IMR-90 (cell line): ENCODE measurements around the gene COL4A2. TPM values are rescaled to one million over a fixed set of nuclear protein-coding genes. Genes with fewer than 3 reads are reported as not detected.

Experiments
- ATAC-seq: fragments of 200-7000 bp; cut with Tn5 transposase; 2 replicates; pipeline ENCODE4 v1.9.1; 2020; ENCODE audit warnings: low read depth, mild to moderate bottlenecking, moderate library complexity
- BruUV-seq: library from RNA; stranded (reverse); fragments of 400-500 nt; replicated peaks from 2 replicates; lab custom pipeline; 2021; lab: Mats Ljungman, UMichigan
- CTCF ChIA-PET: fragments of 300-600 bp; formaldehyde crosslinking; extraction: SDS; loops from one replicate; lab custom pipeline; 2021; ENCODE audit warnings: antibody characterized with exemption; lab: Yijun Ruan, JAX
- POLR2A ChIA-PET: fragments of 300-600 bp; sonication (Branson Sonifier 250); formaldehyde crosslinking; loops from one replicate; lab custom pipeline; 2022; ENCODE audit warnings: antibody characterized with exemption; ENCODE audit not compliant: unreplicated experiment; lab: Charles Lee
- DNase-seq: peaks from one replicate; pipeline ENCODE4 v3.0.0; 2013
- H2AFZ ChIP-seq: replicated peaks from 2 replicates; pipeline ENCODE3; 2013; ENCODE audit warnings: low read length, mild to moderate bottlenecking; ENCODE audit not compliant: poor library complexity
- H2AK5ac ChIP-seq: 2 replicates; pipeline ENCODE4 v1.6.1; 2013; ENCODE audit warnings: low read depth, low read length, inconsistent platforms
- H2AK9ac ChIP-seq: replicated peaks from 2 replicates; pipeline ENCODE3; 2013; ENCODE audit warnings: mild to moderate bottlenecking, low read depth, low read length, moderate library complexity; ENCODE audit not compliant: poor library complexity
- H2BK120ac ChIP-seq: 2 replicates; pipeline ENCODE4 v1.6.1; 2013; ENCODE audit warnings: low read depth, low read length, inconsistent platforms
- H2BK15ac ChIP-seq: 3 replicates; pipeline ENCODE4 v1.6.1; 2013; ENCODE audit warnings: low read depth, low read length, inconsistent platforms
- H2BK20ac ChIP-seq: 2 replicates; pipeline ENCODE4 v1.6.1; 2013; ENCODE audit warnings: low read depth, mild to moderate bottlenecking, inconsistent platforms, low read length, moderate library complexity
- H2BK5ac ChIP-seq: 2 replicates; pipeline ENCODE4 v1.6.1; 2013; ENCODE audit warnings: mild to moderate bottlenecking, low read depth, low read length, inconsistent platforms; ENCODE audit not compliant: poor library complexity, severe bottlenecking
- H3K14ac ChIP-seq: replicated peaks from 2 replicates; pipeline ENCODE4 v1.6.1; 2013; ENCODE audit warnings: low read depth, low read length, inconsistent platforms
- H3K18ac ChIP-seq: 2 replicates; pipeline ENCODE4 v1.6.1; 2013; ENCODE audit warnings: low read depth, low read length, control low read depth
- H3K23ac ChIP-seq: 2 replicates; pipeline ENCODE4 v1.6.1; 2013; ENCODE audit warnings: low read depth, low read length, inconsistent platforms
- H3K27ac ChIP-seq: 2 replicates; pipeline ENCODE4 v1.5.1; 2013; ENCODE audit warnings: mild to moderate bottlenecking, control low read depth, low read length; ENCODE audit not compliant: insufficient read depth
- H3K27me3 ChIP-seq: 2 replicates; pipeline ENCODE4 v1.6.1; 2013; ENCODE audit warnings: low read length; ENCODE audit not compliant: control insufficient read depth, insufficient read depth
- H3K36me3 ChIP-seq: 2 replicates; pipeline ENCODE4 v1.6.1; 2013; ENCODE audit warnings: low read length, mixed read lengths; ENCODE audit not compliant: control insufficient read depth, insufficient read depth
- H3K4ac ChIP-seq: 2 replicates; pipeline ENCODE4 v1.6.1; 2013; ENCODE audit warnings: low read depth, low read length, inconsistent platforms
- H3K4me1 ChIP-seq: 2 replicates; pipeline ENCODE4 v1.6.1; 2013; ENCODE audit warnings: low read length, mixed read lengths; ENCODE audit not compliant: control insufficient read depth, insufficient read depth
- H3K4me2 ChIP-seq: 2 replicates; pipeline ENCODE4 v1.6.1; 2013; ENCODE audit warnings: low read depth, mild to moderate bottlenecking, control low read depth, low read length, moderate library complexity
- H3K4me3 ChIP-seq: 2 replicates; pipeline ENCODE4 v1.5.1; 2013; ENCODE audit warnings: low read depth, mild to moderate bottlenecking, control low read depth, low read length, moderate library complexity; ENCODE audit not compliant: insufficient read depth
- H3K56ac ChIP-seq: 2 replicates; pipeline ENCODE4 v1.6.1; 2013; ENCODE audit warnings: low read length, inconsistent platforms; ENCODE audit not compliant: insufficient read depth; ENCODE audit errors: extremely low read depth
- H3K79me1 ChIP-seq, 2 experiments: 2 replicates each; pipeline ENCODE4 v1.6.1; 2013; ENCODE audit warnings: low read length in 2 of 2, inconsistent platforms in 1 of 2, low read depth in 1 of 2
- H3K9ac ChIP-seq: 2 replicates; pipeline ENCODE4 v1.6.1; 2013; ENCODE audit warnings: low read depth, low read length, control low read depth
- H3K9me1 ChIP-seq: 2 replicates; pipeline ENCODE4 v1.6.1; 2013; ENCODE audit warnings: low read length, inconsistent platforms; ENCODE audit not compliant: insufficient read depth
- H3K9me3 ChIP-seq: 2 replicates; pipeline ENCODE4 v1.6.1; 2013; ENCODE audit warnings: low read length; ENCODE audit not compliant: control insufficient read depth, insufficient read depth
- H4K20me1 ChIP-seq: 2 replicates; pipeline ENCODE4 v1.6.1; 2013; ENCODE audit warnings: low read length, inconsistent platforms; ENCODE audit not compliant: insufficient read depth
- H4K5ac ChIP-seq: 2 replicates; pipeline ENCODE4 v1.6.1; 2013; ENCODE audit warnings: mild to moderate bottlenecking, low read depth, low read length, control low read depth
- H4K8ac ChIP-seq, 2 experiments: 2 replicates each; pipeline ENCODE4 v1.6.1; 2013; ENCODE audit warnings: low read depth in 2 of 2, low read length in 2 of 2, control low read depth in 1 of 2, inconsistent platforms in 1 of 2
- H4K91ac ChIP-seq: 2 replicates; pipeline ENCODE4 v1.6.1; 2013; ENCODE audit warnings: low read depth, low read length, inconsistent platforms; ENCODE audit not compliant: insufficient read depth
- FOS ChIP-seq: fragments of 150-350 bp; IDR thresholded peaks from 2 replicates; pipeline ENCODE4 v1.6.1; 2016; ENCODE audit warnings: low read depth, low read length
- MXI1 ChIP-seq: IDR thresholded peaks from 2 replicates; pipeline ENCODE4 v1.6.1; 2012; ENCODE audit warnings: low read depth, mild to moderate bottlenecking, low read length, moderate library complexity, borderline replicate concordance
- POLR2A ChIP-seq: IDR thresholded peaks from 2 replicates; pipeline ENCODE4 v1.6.1; 2012; ENCODE audit warnings: mild to moderate bottlenecking, low read depth, low read length
- RAD21 ChIP-seq: IDR thresholded peaks from 2 replicates; pipeline ENCODE4 v1.6.1; 2012; ENCODE audit warnings: low read length, improper control_type of control experiment
- RFX5 ChIP-seq: IDR thresholded peaks from 2 replicates; pipeline ENCODE4 v1.8.0; 2012; ENCODE audit warnings: low read depth, mild to moderate bottlenecking, low read length, moderate library complexity
- WGBS, 2 experiments: methylation state at CpG; one replicate each; pipeline versions ENCODE4 v1.1.5 to v1.1.7; 2013; ENCODE audit warnings: missing lambda C conversion rate in 2 of 2; ENCODE audit not compliant: insufficient read length in 1 of 2; ENCODE audit errors: extremely low coverage in 2 of 2; 5-methylcytosine and 5-hydroxymethylcytosine counted together
- dilution Hi-C: fragments of 300-500 bp; cut with HindIII; formaldehyde crosslinking; loops from one replicate; pipeline ENCODE4 v1.14.3; 2018; ENCODE audit warnings: low sequenced_read_pairs; ENCODE audit not compliant: unreplicated experiment
- in situ Hi-C: fragments of 300-500 bp; cut with MboI; formaldehyde crosslinking; loops from 3 replicates; pipeline ENCODE4 v1.14.3; 2019; ENCODE audit warnings: low sequenced_read_pairs, inconsistent platforms, mixed read lengths
- intact Hi-C: fragments of 100-400 bp; cut with micrococcal nuclease; formaldehyde crosslinking; loops from 2 replicates; pipeline ENCODE4 v1.10.0; 2022
- polyA plus RNA-seq, 3 experiments: library from polyadenylated mRNA; depleted of rRNA; stranded (reverse); fragments of >200 nt; gene quantifications; 2 replicates each; pipeline ENCODE4 v1.2.3, GENCODE V29; 2012; ENCODE audit warnings: low replicate concordance in 1 of 3
- total RNA-seq: library from RNA; depleted of rRNA; stranded (reverse); fragments of >200 nt; gene quantifications from 2 replicates; pipeline ENCODE4 v1.2.3, GENCODE V29; 2012

COL4A2 gene
- total and polyA plus RNA-seq, 2 of the 4 experiments (the other 2 are of a cell fraction): 90.7 to 457 TPM

DNA sequence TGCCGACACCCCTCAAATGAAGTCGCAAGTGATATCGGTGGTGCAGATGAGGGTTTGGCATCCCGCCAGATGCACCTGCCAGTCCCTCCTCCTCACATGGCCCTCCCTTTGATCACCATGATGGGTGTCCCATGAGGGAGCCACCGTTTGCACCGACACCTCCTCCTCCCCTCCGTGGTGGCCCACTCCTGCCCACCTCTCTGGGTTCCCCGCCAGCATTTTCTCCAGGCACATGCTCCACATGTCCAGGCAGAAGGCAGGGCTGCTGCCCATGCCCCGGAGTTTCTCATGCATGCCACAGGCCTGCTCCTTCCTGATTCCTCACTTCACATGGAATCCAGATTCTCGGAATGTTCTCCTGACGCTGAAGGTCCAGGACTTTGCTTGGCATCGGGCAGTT lies 49.3 kb downstream of the COL4A2 start:
- POLR2A ChIA-PET: no interaction called here
- dilution Hi-C loops: no loop called here

More for the DNA sequence above, 49.3 kb downstream of the COL4A2 start:
- no peak overlapping the region for H2BK120ac ChIP-seq
- no peak overlapping the region for H4K5ac ChIP-seq
- H3K27ac ChIP-seq: no peak overlapping the region
- no peak overlapping the region; the same call in 1 of the 2 replicates for H2AK5ac ChIP-seq
- peaks cover 29% of the 10 kb centered on the region for H3K36me3 ChIP-seq
- no peak overlapping the region for H3K14ac ChIP-seq
- no peak overlapping the region for H2BK20ac ChIP-seq
- peaks cover 27 to 82% of the 10 kb centered on the region in 2 experiments for H3K79me1 ChIP-seq
- H3K23ac ChIP-seq: no peak overlapping the region
- H3K4ac ChIP-seq: no peak overlapping the region
- H2AK9ac ChIP-seq: peak overlapping the region; percentile 67
- H4K20me1 ChIP-seq: peaks cover 51% of the 10 kb centered on the region
- H3K56ac ChIP-seq: no peak overlapping the region
- peaks cover 15% of the 10 kb centered on the region for H3K4me1 ChIP-seq
- no peak overlapping the region for H4K91ac ChIP-seq
- DNase-seq (no peak), ATAC-seq (no peak)
- no peaks in the 10 kb centered on the region for H3K27me3 ChIP-seq
- H4K8ac ChIP-seq: no peak overlapping the region
- H3K18ac ChIP-seq: no peak overlapping the region
- CTCF ChIA-PET: no interaction called here
- no peak overlapping the region for H2BK15ac ChIP-seq
- H3K9ac ChIP-seq: no peak overlapping the region
- peaks cover 50% of the 10 kb centered on the region for H3K9me1 ChIP-seq
- H3K9me3 ChIP-seq: no peaks in the 10 kb centered on the region
- 60% methylated on average over 1 of the region's 12 CpGs; no CpG with 5 or more reads in 1 of the 2 experiments for WGBS, 2 experiments
- H3K4me3 ChIP-seq: no peak overlapping the region
- peak overlapping the region; percentile 1 for H2AFZ ChIP-seq
- no peak for TF ChIP-seq RAD21
- no peak for TF ChIP-seq MXI1
- TF ChIP-seq RFX5: no peak
- no peak for TF ChIP-seq FOS
- TF ChIP-seq POLR2A: no peak
- in situ Hi-C loops (no loop called here), intact Hi-C loops (no loop called here)
- H2BK5ac ChIP-seq: no peak overlapping the region
- no TSS peak for BruUV-seq
- H3K4me2 ChIP-seq: no peak overlapping the region
